Measurements from ENCODE around the gene SLC16A4.

GRCh38 chr1:110346690-110347089 is 44.1 kb downstream of the SLC16A4 start:
- TF ChIP-seq CTCF (conservative IDR thresholded peaks at IDR 0.05) (no peak), ZFX (IDR thresholded peaks at IDR 0.05) (no peak)

Measured in C4-2B (cell line).